ENCODE results near the gene CYP24A1. TPM values are rescaled to one million over a fixed set of nuclear protein-coding genes. Genes with fewer than 3 reads are reported as not detected.

CYP24A1 gene
- total and polyA plus RNA-seq, 2 of the 13 experiments (the other 11 are each of a cell fraction or from before 2014, with no cell fraction given), result 9.4 to 32.7 TPM

DNA sequence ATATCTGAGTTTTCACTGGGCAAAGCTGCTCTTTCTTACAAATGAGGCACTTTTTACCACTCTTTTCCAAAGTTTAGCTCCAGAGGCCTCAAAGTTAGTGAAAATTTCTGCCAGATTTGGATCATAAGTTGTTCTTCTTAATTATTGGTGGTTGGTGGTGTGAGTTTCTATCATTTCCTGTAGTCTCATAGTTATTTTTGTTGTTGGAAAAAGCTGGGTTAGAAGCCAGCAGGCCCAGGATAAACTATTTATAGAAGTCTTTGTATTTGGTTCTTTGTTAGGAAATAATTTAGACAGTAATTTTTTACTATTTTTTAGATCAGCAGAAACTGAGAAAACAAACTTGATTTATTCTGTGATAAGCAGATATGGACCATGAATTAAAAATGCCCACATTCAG lies 44.7 kb upstream of the CYP24A1 start:
- Histone ChIP-seq H3K27ac (ENCODE audit: extremely low read length, insufficient read depth, low read length) (no peak overlapping the region), H3K79me2 (ENCODE audit: insufficient read depth, low read length) (peaks cover 23% of the 10 kb centered on the region), H2AFZ (ENCODE audit: low read length) (no peak overlapping the region), H3K27me3 (ENCODE audit: control insufficient read depth in 1 of 2, insufficient read depth in 2 of 2, low read length in 2 of 2) (no peaks in the 10 kb centered on the region), H4K20me1 (ENCODE audit: insufficient read depth, low read length) (peaks cover 5% of the 10 kb centered on the region; the same call in 1 of the 2 replicates), H3K36me3 (replicated peaks in 1 of 2; ENCODE audit: control insufficient read depth in 1 of 2, insufficient read depth in 2 of 2, low read length in 2 of 2) (peaks cover 16 to 41% of the 10 kb centered on the region in 2 experiments), H3K4me2 (ENCODE audit: low read depth, low read length) (no peak overlapping the region), H3K9me3 (ENCODE audit: low read length) (no peaks in the 10 kb centered on the region), H3K4me1 (ENCODE audit: insufficient read depth, low read length) (no peaks in the 10 kb centered on the region), H3K9ac (ENCODE audit: insufficient read depth, low read depth, low read length) (no peak overlapping the region), H3K4me3 (replicated peaks in 1 of 3; ENCODE audit: insufficient read depth in 1 of 3, low read depth in 2 of 3, low read length in 3 of 3) (no peak overlapping the region)
- in situ Hi-C loops (cut with HindIII; ENCODE audit: extremely low pct_ligation_motif_present, low pct_unique_long_range_greater_than_20kb), result loop anchor here (25.0 kb wide), 1 partner anchor 1131 kb away; no protein-coding TSS in a partner anchor
- ChIA-PET POLR2A (interaction anchor here (1.2 kb wide), 1 partner anchor 11 kb away, joined by 3 read pairs; the partner anchor contains the start of gene PFDN4), CTCF (ENCODE audit: low intra/inter-chr PET ratio, low total read pairs) (no interaction called here)
- no peak for ATAC-seq
- no peak for DNase-seq (ENCODE audit: low spot score)
- no peak for FAIRE-seq
- intact Hi-C loops (cut with micrococcal nuclease; ENCODE audit: unreplicated experiment), result no loop called here
- BruUV-seq (replicated peaks), result no TSS peak
- TF ChIP-seq TRIM24 (CRISPR knock-in tag; IDR thresholded peaks at IDR 0.05) (no peak), ZNF251 (CRISPR knock-in tag; IDR thresholded peaks at IDR 0.05) (no peak)
- TF ChIP-seq, protein P1, sequence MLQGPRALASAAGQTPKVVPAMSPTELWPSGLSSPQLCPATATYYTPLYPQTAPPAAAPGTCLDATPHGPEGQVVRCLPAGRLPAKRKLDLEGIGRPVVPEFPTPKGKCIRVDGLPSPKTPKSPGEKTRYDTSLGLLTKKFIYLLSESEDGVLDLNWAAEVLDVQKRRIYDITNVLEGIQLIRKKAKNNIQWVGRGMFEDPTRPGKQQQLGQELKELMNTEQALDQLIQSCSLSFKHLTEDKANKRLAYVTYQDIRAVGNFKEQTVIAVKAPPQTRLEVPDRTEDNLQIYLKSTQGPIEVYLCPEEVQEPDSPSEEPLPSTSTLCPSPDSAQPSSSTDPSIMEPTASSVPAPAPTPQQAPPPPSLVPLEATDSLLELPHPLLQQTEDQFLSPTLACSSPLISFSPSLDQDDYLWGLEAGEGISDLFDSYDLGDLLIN (CRISPR knock-in tag; IDR thresholded peaks at IDR 0.05; ENCODE audit: borderline replicate concordance), result no peak

DNA sequence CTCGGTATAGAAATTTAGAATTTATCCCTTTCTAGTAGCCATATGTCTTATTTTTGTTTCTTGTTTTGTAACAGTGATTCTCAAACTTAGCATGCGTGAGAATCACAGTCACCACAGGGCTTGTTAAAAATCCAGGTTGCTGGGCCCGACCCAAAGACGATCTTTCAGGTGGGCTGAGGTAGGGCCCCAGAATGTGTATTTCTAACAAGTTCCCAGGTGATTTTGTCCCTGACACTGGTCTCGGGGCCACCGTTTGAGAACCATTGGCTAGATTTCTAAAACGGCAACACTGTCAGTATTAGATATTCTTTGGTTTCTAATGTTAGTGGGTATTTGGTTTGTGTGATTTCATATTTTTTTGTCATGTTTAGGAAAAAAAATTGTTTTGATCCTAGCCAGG lies 44.0 kb upstream of the CYP24A1 start:
- Histone ChIP-seq H3K9me3 (ENCODE audit: low read length) (no peaks in the 10 kb centered on the region; the same call in 1 of the 2 replicates), H3K79me2 (ENCODE audit: insufficient read depth, low read length) (peaks cover 30% of the 10 kb centered on the region), H3K4me3 (replicated peaks in 1 of 3; ENCODE audit: insufficient read depth in 1 of 3, low read depth in 2 of 3, low read length in 3 of 3) (no peak overlapping the region), H4K20me1 (ENCODE audit: insufficient read depth, low read length) (peaks cover 12% of the 10 kb centered on the region; the same call in 1 of the 2 replicates), H3K9ac (ENCODE audit: insufficient read depth, low read depth, low read length) (no peak overlapping the region), H3K27me3 (ENCODE audit: control insufficient read depth in 1 of 2, insufficient read depth in 2 of 2, low read length in 2 of 2) (no peaks in the 10 kb centered on the region), H3K27ac (ENCODE audit: extremely low read length, insufficient read depth, low read length) (no peak overlapping the region), H3K4me1 (ENCODE audit: insufficient read depth, low read length) (no peaks in the 10 kb centered on the region), H2AFZ (ENCODE audit: low read length) (no peak overlapping the region), H3K4me2 (ENCODE audit: low read depth, low read length) (no peak overlapping the region), H3K36me3 (replicated peaks in 1 of 2; ENCODE audit: control insufficient read depth in 1 of 2, insufficient read depth in 2 of 2, low read length in 2 of 2) (peaks cover 18 to 44% of the 10 kb centered on the region in 2 experiments)
- intact Hi-C loops (cut with micrococcal nuclease; ENCODE audit: unreplicated experiment) (no loop called here), in situ Hi-C loops (cut with HindIII; ENCODE audit: extremely low pct_ligation_motif_present, low pct_unique_long_range_greater_than_20kb) (loop anchor here (25.0 kb wide), 1 partner anchor 1130 kb away; no protein-coding TSS in a partner anchor)
- DNase-seq (ENCODE audit: low spot score) (no peak), ATAC-seq (no peak), FAIRE-seq (no peak)
- BruUV-seq (replicated peaks), result no TSS peak
- 95% methylated on average over 7 of the region's 7 CpGs for WGBS (ENCODE audit: low lambda C conversion rate)
- ChIA-PET CTCF (ENCODE audit: low intra/inter-chr PET ratio, low total read pairs) (no interaction called here), POLR2A (no interaction called here)
- TF ChIP-seq, protein P2, sequence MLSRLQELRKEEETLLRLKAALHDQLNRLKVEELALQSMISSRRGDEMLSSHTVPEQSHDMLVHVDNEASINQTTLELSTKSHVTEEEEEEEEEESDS (CRISPR knock-in tag; IDR thresholded peaks at IDR 0.05; ENCODE audit: borderline replicate concordance), result no peak
- TF ChIP-seq JUN (CRISPR knock-in tag; IDR thresholded peaks at IDR 0.05) (no peak), MIER2 (CRISPR knock-in tag; IDR thresholded peaks at IDR 0.05) (no peak), POGZ (CRISPR knock-in tag; IDR thresholded peaks at IDR 0.05) (no peak), ZNF234 (CRISPR knock-in tag; conservative IDR thresholded peaks at IDR 0.05) (no peak)
- TF ChIP-seq, protein P3, sequence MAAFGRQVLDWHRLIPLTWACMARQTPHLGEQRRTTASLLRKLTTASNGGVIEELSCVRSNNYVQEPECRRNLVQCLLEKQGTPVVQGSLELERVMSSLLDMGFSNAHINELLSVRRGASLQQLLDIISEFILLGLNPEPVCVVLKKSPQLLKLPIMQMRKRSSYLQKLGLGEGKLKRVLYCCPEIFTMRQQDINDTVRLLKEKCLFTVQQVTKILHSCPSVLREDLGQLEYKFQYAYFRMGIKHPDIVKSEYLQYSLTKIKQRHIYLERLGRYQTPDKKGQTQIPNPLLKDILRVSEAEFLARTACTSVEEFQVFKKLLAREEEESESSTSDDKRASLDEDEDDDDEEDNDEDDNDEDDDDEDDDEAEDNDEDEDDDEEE (CRISPR knock-in tag; IDR thresholded peaks at IDR 0.05), result no peak
- TF ChIP-seq, protein P4, sequence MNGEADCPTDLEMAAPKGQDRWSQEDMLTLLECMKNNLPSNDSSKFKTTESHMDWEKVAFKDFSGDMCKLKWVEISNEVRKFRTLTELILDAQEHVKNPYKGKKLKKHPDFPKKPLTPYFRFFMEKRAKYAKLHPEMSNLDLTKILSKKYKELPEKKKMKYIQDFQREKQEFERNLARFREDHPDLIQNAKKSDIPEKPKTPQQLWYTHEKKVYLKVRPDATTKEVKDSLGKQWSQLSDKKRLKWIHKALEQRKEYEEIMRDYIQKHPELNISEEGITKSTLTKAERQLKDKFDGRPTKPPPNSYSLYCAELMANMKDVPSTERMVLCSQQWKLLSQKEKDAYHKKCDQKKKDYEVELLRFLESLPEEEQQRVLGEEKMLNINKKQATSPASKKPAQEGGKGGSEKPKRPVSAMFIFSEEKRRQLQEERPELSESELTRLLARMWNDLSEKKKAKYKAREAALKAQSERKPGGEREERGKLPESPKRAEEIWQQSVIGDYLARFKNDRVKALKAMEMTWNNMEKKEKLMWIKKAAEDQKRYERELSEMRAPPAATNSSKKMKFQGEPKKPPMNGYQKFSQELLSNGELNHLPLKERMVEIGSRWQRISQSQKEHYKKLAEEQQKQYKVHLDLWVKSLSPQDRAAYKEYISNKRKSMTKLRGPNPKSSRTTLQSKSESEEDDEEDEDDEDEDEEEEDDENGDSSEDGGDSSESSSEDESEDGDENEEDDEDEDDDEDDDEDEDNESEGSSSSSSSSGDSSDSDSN (CRISPR knock-in tag; IDR thresholded peaks at IDR 0.05), result no peak
- TF ChIP-seq, protein P5, sequence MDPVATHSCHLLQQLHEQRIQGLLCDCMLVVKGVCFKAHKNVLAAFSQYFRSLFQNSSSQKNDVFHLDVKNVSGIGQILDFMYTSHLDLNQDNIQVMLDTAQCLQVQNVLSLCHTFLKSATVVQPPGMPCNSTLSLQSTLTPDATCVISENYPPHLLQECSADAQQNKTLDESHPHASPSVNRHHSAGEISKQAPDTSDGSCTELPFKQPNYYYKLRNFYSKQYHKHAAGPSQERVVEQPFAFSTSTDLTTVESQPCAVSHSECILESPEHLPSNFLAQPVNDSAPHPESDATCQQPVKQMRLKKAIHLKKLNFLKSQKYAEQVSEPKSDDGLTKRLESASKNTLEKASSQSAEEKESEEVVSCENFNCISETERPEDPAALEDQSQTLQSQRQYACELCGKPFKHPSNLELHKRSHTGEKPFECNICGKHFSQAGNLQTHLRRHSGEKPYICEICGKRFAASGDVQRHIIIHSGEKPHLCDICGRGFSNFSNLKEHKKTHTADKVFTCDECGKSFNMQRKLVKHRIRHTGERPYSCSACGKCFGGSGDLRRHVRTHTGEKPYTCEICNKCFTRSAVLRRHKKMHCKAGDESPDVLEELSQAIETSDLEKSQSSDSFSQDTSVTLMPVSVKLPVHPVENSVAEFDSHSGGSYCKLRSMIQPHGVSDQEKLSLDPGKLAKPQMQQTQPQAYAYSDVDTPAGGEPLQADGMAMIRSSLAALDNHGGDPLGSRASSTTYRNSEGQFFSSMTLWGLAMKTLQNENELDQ (CRISPR knock-in tag; IDR thresholded peaks at IDR 0.05; ENCODE audit: borderline replicate concordance), result no peak
